ENCODE data around the gene ITSN2. TPM values are rescaled to one million over a fixed set of nuclear protein-coding genes. Genes with fewer than 3 reads are reported as not detected.

Gene ITSN2
- total RNA-seq, 1 donor from 2014 or later, result 19.6 TPM

DNA sequence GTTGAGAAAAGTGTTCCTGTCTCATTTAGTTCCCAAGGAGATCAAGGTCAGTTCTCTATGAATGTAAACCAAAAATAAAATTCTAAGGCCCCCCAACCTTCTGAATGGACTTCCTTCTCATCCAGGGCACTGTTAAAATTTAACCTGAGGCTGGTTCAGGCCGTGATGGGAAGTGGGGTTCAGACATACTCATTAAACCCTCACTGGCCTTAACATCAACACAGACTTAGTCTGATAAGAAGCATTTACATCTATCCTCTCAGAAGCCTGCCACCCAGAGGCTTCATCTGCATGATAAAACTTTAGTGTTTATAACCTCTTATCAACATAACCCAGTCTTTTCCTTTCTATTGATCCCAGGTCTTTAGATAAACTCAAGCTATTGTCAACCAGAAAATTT, 22.4 kb downstream of the ITSN2 start:
- Mint-ChIP-seq H3K27ac (no peak overlapping the region), H3K27me3 (ENCODE audit: low read depth) (no peaks in the 10 kb centered on the region), H3K36me3 (no peaks in the 10 kb centered on the region), H3K9me3 (peaks cover 6% of the 10 kb centered on the region), H3K4me3 (no peak overlapping the region), H3K4me1 (peaks cover 6% of the 10 kb centered on the region)
- no peak for DNase-seq (ENCODE audit: low spot score in 2 of 2, unreplicated experiment in 2 of 2)
- TF ChIP-seq, protein P1, sequence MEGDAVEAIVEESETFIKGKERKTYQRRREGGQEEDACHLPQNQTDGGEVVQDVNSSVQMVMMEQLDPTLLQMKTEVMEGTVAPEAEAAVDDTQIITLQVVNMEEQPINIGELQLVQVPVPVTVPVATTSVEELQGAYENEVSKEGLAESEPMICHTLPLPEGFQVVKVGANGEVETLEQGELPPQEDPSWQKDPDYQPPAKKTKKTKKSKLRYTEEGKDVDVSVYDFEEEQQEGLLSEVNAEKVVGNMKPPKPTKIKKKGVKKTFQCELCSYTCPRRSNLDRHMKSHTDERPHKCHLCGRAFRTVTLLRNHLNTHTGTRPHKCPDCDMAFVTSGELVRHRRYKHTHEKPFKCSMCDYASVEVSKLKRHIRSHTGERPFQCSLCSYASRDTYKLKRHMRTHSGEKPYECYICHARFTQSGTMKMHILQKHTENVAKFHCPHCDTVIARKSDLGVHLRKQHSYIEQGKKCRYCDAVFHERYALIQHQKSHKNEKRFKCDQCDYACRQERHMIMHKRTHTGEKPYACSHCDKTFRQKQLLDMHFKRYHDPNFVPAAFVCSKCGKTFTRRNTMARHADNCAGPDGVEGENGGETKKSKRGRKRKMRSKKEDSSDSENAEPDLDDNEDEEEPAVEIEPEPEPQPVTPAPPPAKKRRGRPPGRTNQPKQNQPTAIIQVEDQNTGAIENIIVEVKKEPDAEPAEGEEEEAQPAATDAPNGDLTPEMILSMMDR (IDR thresholded peaks at IDR 0.05; ENCODE audit: unreplicated experiment), result no peak

DNA sequence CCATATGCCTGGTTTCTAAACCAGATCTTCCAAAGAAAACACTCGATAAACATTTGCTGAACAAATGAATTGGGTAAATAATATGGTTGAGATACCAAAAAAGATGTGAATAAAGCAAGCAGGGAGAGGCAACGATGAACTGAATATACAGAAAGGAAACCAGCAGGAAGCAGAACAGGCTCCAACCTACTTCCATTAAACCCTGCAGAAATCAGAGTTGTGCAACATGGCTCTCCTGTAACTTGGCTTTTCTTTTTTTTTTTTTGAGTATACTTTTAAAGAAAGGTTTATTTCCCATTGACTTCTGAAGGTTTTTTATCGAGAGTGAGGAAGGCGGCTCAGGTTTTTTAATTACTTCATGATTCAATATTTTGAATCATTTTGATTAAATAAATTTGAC, 23.5 kb downstream of the ITSN2 start:
- Mint-ChIP-seq H3K4me3 (no peak overlapping the region), H3K36me3 (no peaks in the 10 kb centered on the region)

DNA sequence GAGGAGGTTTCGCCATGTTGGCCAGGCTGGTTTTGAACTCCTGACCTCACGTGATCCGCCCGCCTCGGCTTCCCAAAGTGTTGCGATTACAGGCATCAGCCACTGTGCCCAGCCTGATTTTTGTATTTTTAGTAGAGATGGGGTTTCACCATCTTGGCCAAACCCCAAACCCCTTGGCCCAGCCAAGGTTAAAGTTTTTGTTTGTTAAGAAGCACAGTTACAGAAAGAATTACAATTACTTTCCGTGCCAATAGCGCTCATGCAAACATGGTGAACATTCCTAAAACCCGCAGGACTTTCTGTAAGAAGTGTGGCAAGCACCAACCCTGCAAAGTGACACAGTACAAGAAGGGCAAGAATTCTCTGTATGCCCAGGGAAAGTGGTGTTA, 26.1 kb downstream of the ITSN2 start:
- TF ChIP-seq, protein P1 (IDR thresholded peaks at IDR 0.05; ENCODE audit: unreplicated experiment), result no peak
- Mint-ChIP-seq H3K4me3 (no peak overlapping the region), H3K4me1 (peaks cover 12% of the 10 kb centered on the region), H3K36me3 (no peaks in the 10 kb centered on the region), H3K9me3 (peaks cover 6% of the 10 kb centered on the region), H3K27me3 (ENCODE audit: low read depth) (no peaks in the 10 kb centered on the region), H3K27ac (no peak overlapping the region)
- no peak for DNase-seq (ENCODE audit: low spot score in 2 of 2, unreplicated experiment in 2 of 2)

More for the DNA sequence above, 23.5 kb downstream of the ITSN2 start:
- H3K27me3 Mint-ChIP-seq (ENCODE audit: low read depth), result no peaks in the 10 kb centered on the region
- TF ChIP-seq, protein P1 (IDR thresholded peaks at IDR 0.05; ENCODE audit: unreplicated experiment), result no peak
- H3K27ac Mint-ChIP-seq, result no peak overlapping the region
- DNase-seq (ENCODE audit: low spot score in 2 of 2, unreplicated experiment in 2 of 2), result no peak
- peaks cover 7% of the 10 kb centered on the region for H3K4me1 Mint-ChIP-seq
- H3K9me3 Mint-ChIP-seq, result peaks cover 6% of the 10 kb centered on the region

DNA sequence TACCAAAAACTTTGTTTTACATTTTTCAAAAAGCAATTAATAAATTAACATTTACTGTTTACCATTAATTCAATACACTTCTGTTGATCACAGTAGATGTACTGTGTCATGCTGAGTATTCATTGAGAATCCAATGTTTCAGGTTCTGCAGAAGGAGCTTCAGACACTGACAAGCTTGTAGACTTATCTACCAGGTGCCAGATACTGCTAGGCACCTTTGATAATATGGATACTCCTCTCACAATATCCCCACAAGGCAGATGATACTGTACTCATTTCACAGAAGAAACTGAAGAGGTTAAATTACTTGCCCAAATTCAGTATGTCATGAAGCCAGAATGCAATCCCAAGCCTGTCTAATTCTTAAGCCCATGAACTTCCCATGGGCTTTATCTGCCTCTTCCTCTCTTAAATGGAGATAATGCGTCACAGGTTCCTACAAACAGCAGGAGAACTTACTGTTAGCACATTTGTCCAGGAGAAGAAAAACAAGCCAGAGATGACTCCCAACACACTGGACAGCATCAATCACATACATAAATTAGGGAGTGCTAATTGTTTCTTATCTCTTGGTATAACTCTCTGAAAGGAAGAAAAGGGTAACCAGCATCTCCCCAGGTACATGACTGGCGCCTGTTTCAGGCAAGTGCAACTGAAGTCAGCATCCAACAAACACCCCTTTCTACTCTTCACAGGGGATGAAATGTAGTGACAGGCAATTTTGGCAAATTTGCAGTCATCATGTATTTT, 27.4 kb downstream of the ITSN2 start:
- TF ChIP-seq, protein P1 (IDR thresholded peaks at IDR 0.05; ENCODE audit: unreplicated experiment), result no peak
- Mint-ChIP-seq H3K27me3 (ENCODE audit: low read depth) (no peaks in the 10 kb centered on the region), H3K4me3 (no peak overlapping the region), H3K4me1 (peaks cover 12% of the 10 kb centered on the region), H3K9me3 (peaks cover 6% of the 10 kb centered on the region), H3K36me3 (no peaks in the 10 kb centered on the region), H3K27ac (no peak overlapping the region)
- no peak for DNase-seq (ENCODE audit: low spot score in 2 of 2, unreplicated experiment in 2 of 2)

DNA sequence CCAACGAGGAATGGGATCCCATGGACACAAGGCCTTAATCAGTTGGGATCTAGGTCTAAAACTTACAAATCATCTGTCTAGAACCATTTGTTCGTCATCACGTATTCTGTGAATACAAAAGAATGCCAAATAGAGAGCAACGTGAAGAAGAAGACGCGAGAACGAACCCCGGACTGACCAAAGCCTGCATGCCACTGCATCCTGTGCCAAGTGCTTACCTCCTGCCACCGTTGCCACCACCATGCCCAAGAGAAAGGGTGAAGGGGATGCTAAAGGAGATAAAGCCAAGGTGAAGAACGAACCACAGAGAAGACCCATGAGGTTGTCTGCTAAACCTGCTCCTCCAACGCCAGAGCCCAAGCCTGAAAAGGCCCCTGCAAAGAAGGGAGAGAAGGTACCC, 30.2 kb downstream of the ITSN2 start:
- Mint-ChIP-seq H3K27ac (peak overlapping the region; percentile 16), H3K27me3 (ENCODE audit: low read depth) (no peaks in the 10 kb centered on the region), H3K9me3 (no peaks in the 10 kb centered on the region), H3K36me3 (no peaks in the 10 kb centered on the region), H3K4me3 (no peak overlapping the region), H3K4me1 (peaks cover 12% of the 10 kb centered on the region)
- TF ChIP-seq, protein P1 (IDR thresholded peaks at IDR 0.05; ENCODE audit: unreplicated experiment), result no peak
- no peak for DNase-seq (ENCODE audit: low spot score in 2 of 2, unreplicated experiment in 2 of 2)
